Measurements from ENCODE around the gene CAMSAP1. TPM values are rescaled to one million over a fixed set of nuclear protein-coding genes. Genes with fewer than 3 reads are reported as not detected.
A peak's percentile ranks its signal among the peaks of the same experiment; 100 is the strongest.

Gene CAMSAP1
- total and polyA plus RNA-seq, 9 of the 15 experiments (the other 6 are each of a cell fraction or from before 2014, with no cell fraction given), result 1.5 to 28.8 (median 14.3) TPM

DNA sequence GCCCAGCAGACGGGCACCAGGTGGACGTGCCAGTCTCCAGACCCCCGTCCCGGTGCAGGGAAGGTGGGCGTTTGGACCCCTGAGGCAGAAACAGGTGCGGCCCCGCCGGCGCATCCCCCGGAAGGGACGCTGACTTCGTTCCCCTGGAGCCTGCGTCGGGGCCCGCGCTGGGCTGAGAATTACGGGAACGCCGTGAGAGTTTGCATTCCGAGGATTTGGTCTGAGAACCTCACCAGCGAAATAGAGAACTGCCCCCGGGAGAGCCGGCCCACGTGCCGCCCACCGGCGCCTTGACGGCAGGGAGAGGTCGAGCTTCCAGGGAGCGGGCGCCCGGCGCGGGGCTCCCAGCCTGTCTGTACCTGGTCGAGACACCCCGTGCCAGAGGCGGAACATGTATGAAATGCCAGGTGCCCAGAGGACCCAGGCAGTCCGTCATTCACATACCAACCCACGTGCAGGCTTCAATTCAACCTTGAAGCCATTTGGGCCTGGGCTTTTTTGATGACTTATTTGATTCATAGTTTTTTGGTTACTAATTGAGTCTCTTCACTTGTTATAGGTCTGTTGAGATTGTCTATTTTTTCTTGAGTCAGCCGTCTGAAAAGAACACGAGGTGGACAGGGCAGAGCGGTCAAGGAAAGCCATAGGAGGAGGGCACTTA is 877 bp upstream of the CAMSAP1 start (continued):
- TF ChIP-seq ZNF592 (IDR thresholded peaks at IDR 0.05) (peak; percentile 83), FOXJ3 (CRISPR knock-in tag; IDR thresholded peaks at IDR 0.05) (no peak), ZNF263 (CRISPR knock-in tag; IDR thresholded peaks at IDR 0.05; ENCODE audit: borderline replicate concordance) (no peak), HOXB6 (CRISPR knock-in tag; IDR thresholded peaks at IDR 0.05; ENCODE audit: borderline replicate concordance) (no peak), GABPB2 (CRISPR knock-in tag; conservative IDR thresholded peaks at IDR 0.05) (no peak), ZNF311 (CRISPR knock-in tag; IDR thresholded peaks at IDR 0.05) (0 out of 2 replicates have a peak, but pooled peaks have one; percentile 20), PHB (CRISPR knock-in tag; IDR thresholded peaks at IDR 0.05) (no peak)
- TF ChIP-seq, protein P1, sequence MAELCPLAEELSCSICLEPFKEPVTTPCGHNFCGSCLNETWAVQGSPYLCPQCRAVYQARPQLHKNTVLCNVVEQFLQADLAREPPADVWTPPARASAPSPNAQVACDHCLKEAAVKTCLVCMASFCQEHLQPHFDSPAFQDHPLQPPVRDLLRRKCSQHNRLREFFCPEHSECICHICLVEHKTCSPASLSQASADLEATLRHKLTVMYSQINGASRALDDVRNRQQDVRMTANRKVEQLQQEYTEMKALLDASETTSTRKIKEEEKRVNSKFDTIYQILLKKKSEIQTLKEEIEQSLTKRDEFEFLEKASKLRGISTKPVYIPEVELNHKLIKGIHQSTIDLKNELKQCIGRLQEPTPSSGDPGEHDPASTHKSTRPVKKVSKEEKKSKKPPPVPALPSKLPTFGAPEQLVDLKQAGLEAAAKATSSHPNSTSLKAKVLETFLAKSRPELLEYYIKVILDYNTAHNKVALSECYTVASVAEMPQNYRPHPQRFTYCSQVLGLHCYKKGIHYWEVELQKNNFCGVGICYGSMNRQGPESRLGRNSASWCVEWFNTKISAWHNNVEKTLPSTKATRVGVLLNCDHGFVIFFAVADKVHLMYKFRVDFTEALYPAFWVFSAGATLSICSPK (IDR thresholded peaks at IDR 0.05; ENCODE audit: borderline replicate concordance), result no peak
- TF ChIP-seq, protein P2, sequence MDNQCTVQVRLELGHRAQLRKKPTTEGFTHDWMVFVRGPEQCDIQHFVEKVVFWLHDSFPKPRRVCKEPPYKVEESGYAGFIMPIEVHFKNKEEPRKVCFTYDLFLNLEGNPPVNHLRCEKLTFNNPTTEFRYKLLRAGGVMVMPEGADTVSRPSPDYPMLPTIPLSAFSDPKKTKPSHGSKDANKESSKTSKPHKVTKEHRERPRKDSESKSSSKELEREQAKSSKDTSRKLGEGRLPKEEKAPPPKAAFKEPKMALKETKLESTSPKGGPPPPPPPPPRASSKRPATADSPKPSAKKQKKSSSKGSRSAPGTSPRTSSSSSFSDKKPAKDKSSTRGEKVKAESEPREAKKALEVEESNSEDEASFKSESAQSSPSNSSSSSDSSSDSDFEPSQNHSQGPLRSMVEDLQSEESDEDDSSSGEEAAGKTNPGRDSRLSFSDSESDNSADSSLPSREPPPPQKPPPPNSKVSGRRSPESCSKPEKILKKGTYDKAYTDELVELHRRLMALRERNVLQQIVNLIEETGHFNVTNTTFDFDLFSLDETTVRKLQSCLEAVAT (IDR thresholded peaks at IDR 0.05), result no peak
- TF ChIP-seq, protein P3, sequence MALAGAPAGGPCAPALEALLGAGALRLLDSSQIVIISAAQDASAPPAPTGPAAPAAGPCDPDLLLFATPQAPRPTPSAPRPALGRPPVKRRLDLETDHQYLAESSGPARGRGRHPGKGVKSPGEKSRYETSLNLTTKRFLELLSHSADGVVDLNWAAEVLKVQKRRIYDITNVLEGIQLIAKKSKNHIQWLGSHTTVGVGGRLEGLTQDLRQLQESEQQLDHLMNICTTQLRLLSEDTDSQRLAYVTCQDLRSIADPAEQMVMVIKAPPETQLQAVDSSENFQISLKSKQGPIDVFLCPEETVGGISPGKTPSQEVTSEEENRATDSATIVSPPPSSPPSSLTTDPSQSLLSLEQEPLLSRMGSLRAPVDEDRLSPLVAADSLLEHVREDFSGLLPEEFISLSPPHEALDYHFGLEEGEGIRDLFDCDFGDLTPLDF (CRISPR knock-in tag; IDR thresholded peaks at IDR 0.05), result peak; percentile 51; the same call in 1 of the 2 replicates
